PC-3 (cell line): ENCODE data around the gene PDK4. TPM values are rescaled to one million over a fixed set of nuclear protein-coding genes. Genes with fewer than 3 reads are reported as not detected.
"Not testable (repeated sequence)": the region's sequence is repeated elsewhere in the genome, so short reads cannot be mapped to it uniquely, and the experiment has no call there.

Experiments
- ATAC-seq: fragments of 200-7000 bp; cut with Tn5 transposase; 2 replicates; pipeline ENCODE4 v1.9.1; 2020; ENCODE audit warnings: mild to moderate bottlenecking, moderate library complexity
- BruUV-seq: library from RNA; stranded (reverse); fragments of 400-500 nt; replicated peaks from 2 replicates; lab custom pipeline; 2021; lab: Mats Ljungman, UMichigan
- CTCF ChIA-PET: fragments of 300-600 bp; sonication (Branson Sonifier 250); formaldehyde crosslinking; loops from one replicate; lab custom pipeline; 2022; ENCODE audit warnings: antibody characterized with exemption; lab: Charles Lee
- POLR2A ChIA-PET: fragments of 300-600 bp; sonication (Branson Sonifier 250); formaldehyde crosslinking; loops from one replicate; lab custom pipeline; 2022; ENCODE audit warnings: antibody characterized with exemption; ENCODE audit not compliant: unreplicated experiment; lab: Charles Lee
- DNase-seq: peaks from one replicate; pipeline ENCODE4 v3.0.0-alpha.2; 2015
- H2AFZ ChIP-seq: fragments of 300-600 bp; sonication (generic); 2 replicates; pipeline ENCODE4 v1.6.0; 2016; ENCODE audit warnings: antibody characterized with exemption, low read length
- H3F3A ChIP-seq: fragments of 300-600 bp; sonication (generic); one replicate; pipeline ENCODE4 v1.6.0; 2017; ENCODE audit warnings: antibody characterized with exemption, low read length, control low read depth, mild to moderate bottlenecking; ENCODE audit not compliant: unreplicated experiment
- H3K27ac ChIP-seq: fragments of 300-600 bp; sonication (generic); 2 replicates; pipeline ENCODE4 v1.5.1; 2016; ENCODE audit warnings: mild to moderate bottlenecking, low read length
- H3K27me3 ChIP-seq: fragments of 300-600 bp; sonication (generic); 2 replicates; pipeline ENCODE4 v1.6.1; 2016; ENCODE audit warnings: low read length, mixed read lengths
- H3K36me3 ChIP-seq: fragments of 300-600 bp; sonication (generic); 2 replicates; pipeline ENCODE4 v1.6.1; 2016; ENCODE audit warnings: low read depth, mixed run types, low read length, mixed read lengths
- H3K4me1 ChIP-seq: fragments of 300-600 bp; sonication (generic); 2 replicates; pipeline ENCODE4 v1.5.1; 2016; ENCODE audit warnings: low read length; ENCODE audit not compliant: insufficient read depth
- H3K4me2 ChIP-seq: fragments of 300-600 bp; sonication (generic); 2 replicates; pipeline ENCODE4 v1.6.0; 2016; ENCODE audit warnings: low read length
- H3K4me3 ChIP-seq: fragments of 300-600 bp; sonication (generic); 2 replicates; pipeline ENCODE4 v1.5.1; 2016; ENCODE audit warnings: mild to moderate bottlenecking, low read length, mixed read lengths
- H3K79me2 ChIP-seq: fragments of 300-600 bp; sonication (generic); 2 replicates; pipeline ENCODE4 v1.6.1; 2017; ENCODE audit warnings: low read length, mixed read lengths
- H3K9ac ChIP-seq: fragments of 300-600 bp; sonication (generic); 2 replicates; pipeline ENCODE4 v1.6.0; 2016; ENCODE audit warnings: mild to moderate bottlenecking, low read length
- H3K9me2 ChIP-seq: fragments of 300-600 bp; sonication (generic); replicated peaks from 2 replicates; pipeline ENCODE4 v1.6.1; 2016; ENCODE audit warnings: mixed run types, low read length, mixed read lengths
- H3K9me3 ChIP-seq: fragments of 300-600 bp; sonication (generic); 2 replicates; pipeline ENCODE4 v1.6.1; 2016; ENCODE audit warnings: low read length, mixed read lengths
- H4K20me1 ChIP-seq: fragments of 300-600 bp; sonication (generic); 2 replicates; pipeline ENCODE4 v1.6.1; 2016; ENCODE audit warnings: low read length, mixed read lengths
- EZH2 ChIP-seq: fragments of 300-600 bp; sonication (generic); IDR thresholded peaks from one replicate; pipeline ENCODE4 v1.6.1; 2017; ENCODE audit warnings: antibody characterized with exemption, mild to moderate bottlenecking, low read length; ENCODE audit not compliant: unreplicated experiment
- EZH2phosphoT487 ChIP-seq: fragments of 300-600 bp; sonication (generic); IDR thresholded peaks from 2 replicates; pipeline ENCODE4 v1.6.1; 2018; ENCODE audit warnings: mild to moderate bottlenecking, antibody characterized with exemption, low read length, borderline replicate concordance
- intact Hi-C: fragments of 100-400 bp; cut with micrococcal nuclease; formaldehyde crosslinking; loops from 2 replicates; pipeline ENCODE4 v1.9.0; 2023
- total RNA-seq: library from RNA; depleted of rRNA; stranded (reverse); fragments of >200 nt; gene quantifications from 2 replicates; pipeline ENCODE4 v1.2.3, GENCODE V29; 2014
- TF ChIP-seq, protein P1 (sequence below): fragments of 300-600 bp; sonication (generic); conservative IDR thresholded peaks from 2 replicates; pipeline ENCODE4 v1.5.1; 2017; ENCODE audit warnings: antibody characterized with exemption, low read depth, mild to moderate bottlenecking, low read length

PDK4 gene
- total RNA-seq, 1 experiment from 2014 or later: 3.2 TPM

DNA sequence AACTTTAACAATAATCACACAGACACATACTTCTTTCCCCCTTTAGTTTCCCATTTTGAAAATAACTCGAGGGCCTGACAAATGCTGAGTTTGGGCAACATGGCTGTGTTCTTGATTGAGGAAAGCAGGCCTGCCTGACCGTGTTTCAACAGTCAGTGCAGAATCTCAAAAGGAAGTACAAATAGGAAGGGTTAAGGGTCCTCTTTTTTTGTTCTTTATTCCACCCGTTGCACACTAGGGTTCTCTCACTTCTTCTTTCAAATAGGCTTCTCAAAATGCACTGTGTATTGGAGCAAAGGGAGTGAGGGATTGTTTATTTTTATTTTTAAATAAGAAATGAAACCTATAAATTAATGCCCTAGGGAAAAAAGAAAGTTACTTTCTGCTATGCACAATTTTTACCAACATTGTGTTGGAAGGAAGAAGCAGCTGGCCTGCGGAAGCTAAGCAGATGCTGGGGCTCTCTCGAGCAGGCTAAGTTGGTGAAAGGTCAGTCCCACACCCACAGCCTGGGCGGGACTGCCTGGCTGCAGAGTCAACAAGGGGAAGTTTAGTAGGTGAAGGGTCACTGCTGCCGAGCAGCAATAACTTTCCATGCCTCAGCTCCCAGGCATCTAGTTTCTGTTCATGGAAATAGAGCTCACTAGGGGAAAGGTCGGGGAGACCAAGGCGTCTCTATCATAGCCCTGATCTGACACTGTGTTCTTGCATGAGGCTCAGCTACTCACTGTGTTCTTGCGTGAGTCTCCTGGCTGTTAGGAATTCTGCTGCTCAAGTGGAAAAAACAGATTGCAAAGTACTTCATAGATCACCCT is 12.2 kb upstream of the PDK4 start:
- H3K36me3 ChIP-seq: no peaks in the 10 kb centered on the region
- no peaks in the 10 kb centered on the region for H3K9me2 ChIP-seq
- H4K20me1 ChIP-seq: no peaks in the 10 kb centered on the region
- peak overlapping the region; percentile 20; the same call in 1 of the 2 replicates for H2AFZ ChIP-seq
- no peaks in the 10 kb centered on the region for H3F3A ChIP-seq
- H3K4me1 ChIP-seq: peaks cover 31% of the 10 kb centered on the region
- no peaks in the 10 kb centered on the region for H3K9me3 ChIP-seq
- H3K4me3 ChIP-seq: peak overlapping the region; percentile 19; the same call in 1 of the 2 replicates
- H3K79me2 ChIP-seq: no peaks in the 10 kb centered on the region
- peak overlapping the region; percentile 63 for H3K27ac ChIP-seq
- intact Hi-C loops: loop anchor here (1.0 to 5.0 kb wide), 6 partner anchors 12 to 76 kb away; partner anchors contain the start of gene PDK4
- BruUV-seq: no TSS peak
- ChIA-PET POLR2A (no interaction called here), CTCF (interaction anchor here (0.6 to 2.1 kb wide), 5 partner anchors 22 to 80 kb away, joined by 3 to 18 read pairs (median 4); no protein-coding TSS in a partner anchor)
- TF ChIP-seq EZH2 (no peak), EZH2phosphoT487 (no peak)
- TF ChIP-seq, protein P1, sequence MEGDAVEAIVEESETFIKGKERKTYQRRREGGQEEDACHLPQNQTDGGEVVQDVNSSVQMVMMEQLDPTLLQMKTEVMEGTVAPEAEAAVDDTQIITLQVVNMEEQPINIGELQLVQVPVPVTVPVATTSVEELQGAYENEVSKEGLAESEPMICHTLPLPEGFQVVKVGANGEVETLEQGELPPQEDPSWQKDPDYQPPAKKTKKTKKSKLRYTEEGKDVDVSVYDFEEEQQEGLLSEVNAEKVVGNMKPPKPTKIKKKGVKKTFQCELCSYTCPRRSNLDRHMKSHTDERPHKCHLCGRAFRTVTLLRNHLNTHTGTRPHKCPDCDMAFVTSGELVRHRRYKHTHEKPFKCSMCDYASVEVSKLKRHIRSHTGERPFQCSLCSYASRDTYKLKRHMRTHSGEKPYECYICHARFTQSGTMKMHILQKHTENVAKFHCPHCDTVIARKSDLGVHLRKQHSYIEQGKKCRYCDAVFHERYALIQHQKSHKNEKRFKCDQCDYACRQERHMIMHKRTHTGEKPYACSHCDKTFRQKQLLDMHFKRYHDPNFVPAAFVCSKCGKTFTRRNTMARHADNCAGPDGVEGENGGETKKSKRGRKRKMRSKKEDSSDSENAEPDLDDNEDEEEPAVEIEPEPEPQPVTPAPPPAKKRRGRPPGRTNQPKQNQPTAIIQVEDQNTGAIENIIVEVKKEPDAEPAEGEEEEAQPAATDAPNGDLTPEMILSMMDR: no peak
- ATAC-seq (peak; percentile 91), DNase-seq (peak; percentile 94)
- no peak overlapping the region for H3K9ac ChIP-seq
- peak overlapping the region; percentile 79 for H3K4me2 ChIP-seq
- H3K27me3 ChIP-seq: no peaks in the 10 kb centered on the region

DNA sequence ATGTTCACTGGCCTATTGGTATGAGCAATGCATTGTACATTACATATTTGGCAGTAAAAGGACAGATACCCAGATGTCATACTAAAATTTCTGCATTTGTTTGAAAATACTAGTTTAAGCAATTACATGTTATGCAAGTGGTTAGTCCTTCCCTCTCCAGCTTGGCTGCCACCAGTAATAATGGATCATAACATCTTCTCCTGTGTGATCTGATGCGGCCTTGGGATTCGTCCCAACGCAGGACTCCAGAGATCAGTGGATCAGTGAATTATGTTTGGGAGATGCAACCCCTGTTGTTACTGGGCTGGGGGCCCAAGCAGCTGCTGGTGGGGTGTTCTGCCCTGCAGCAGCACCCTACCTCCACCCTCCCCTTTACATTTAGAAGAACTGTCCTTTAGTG is 11.2 kb upstream of the PDK4 start:
- H3K27ac ChIP-seq: no peak overlapping the region
- H4K20me1 ChIP-seq: no peaks in the 10 kb centered on the region
- no peak overlapping the region for H2AFZ ChIP-seq
- H3K27me3 ChIP-seq: no peaks in the 10 kb centered on the region
- no peaks in the 10 kb centered on the region for H3K9me3 ChIP-seq
- ATAC-seq (no peak), DNase-seq (no peak)
- H3K4me1 ChIP-seq: peaks cover 31% of the 10 kb centered on the region
- no peaks in the 10 kb centered on the region for H3K9me2 ChIP-seq
- no peak overlapping the region for H3K4me3 ChIP-seq
- no peak overlapping the region for H3K9ac ChIP-seq
- H3K4me2 ChIP-seq: no peak overlapping the region
- H3K79me2 ChIP-seq: no peaks in the 10 kb centered on the region
- TF ChIP-seq EZH2phosphoT487: no peak
- TF ChIP-seq, protein P1: no peak
- TF ChIP-seq EZH2: no peak
- ChIA-PET POLR2A (no interaction called here), CTCF (no interaction called here)
- intact Hi-C loops: loop anchor here (5.0 kb wide), 1 partner anchor 40 kb away; no protein-coding TSS in a partner anchor
- H3F3A ChIP-seq: no peaks in the 10 kb centered on the region
- no TSS peak for BruUV-seq
- H3K36me3 ChIP-seq: no peaks in the 10 kb centered on the region

DNA sequence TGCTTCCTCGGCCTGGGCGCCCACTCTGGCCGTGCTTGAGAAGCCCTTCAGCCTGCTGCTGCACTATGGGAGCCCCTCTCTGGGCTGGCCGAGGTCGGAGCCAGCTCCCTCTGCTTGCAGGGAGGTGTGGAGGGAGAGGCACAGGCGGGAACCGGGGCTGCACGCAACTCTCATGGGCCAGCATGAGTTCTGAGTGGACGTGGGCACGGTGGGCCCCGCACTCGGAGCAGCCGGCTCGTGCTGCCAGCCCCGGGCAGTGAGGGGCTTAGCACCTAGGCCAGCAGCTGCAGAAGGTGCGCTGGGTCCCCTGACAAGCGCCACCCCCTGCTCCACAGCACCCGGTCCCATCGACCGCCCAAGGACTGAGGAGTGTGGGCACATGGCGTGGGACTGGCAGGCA is 9.0 kb upstream of the PDK4 start:
- BruUV-seq: no TSS peak
- intact Hi-C loops: loop anchor here (5.0 kb wide), 1 partner anchor 42 kb away; no protein-coding TSS in a partner anchor
- Histone ChIP-seq H3K36me3 (no peaks in the 10 kb centered on the region), H3K4me3 (no peak overlapping the region), H3K27me3 (no peaks in the 10 kb centered on the region), H4K20me1 (no peaks in the 10 kb centered on the region), H3K27ac (no peak overlapping the region), H3K4me2 (no peak overlapping the region), H3K9me3 (no peaks in the 10 kb centered on the region), H2AFZ (no peak overlapping the region), H3K9ac (no peak overlapping the region), H3K9me2 (no peaks in the 10 kb centered on the region), H3K4me1 (peaks cover 27% of the 10 kb centered on the region), H3F3A (no peaks in the 10 kb centered on the region), H3K79me2 (no peaks in the 10 kb centered on the region)
- ChIA-PET POLR2A (no interaction called here), CTCF (no interaction called here)
- no peak for ATAC-seq
- TF ChIP-seq EZH2phosphoT487 (no peak), EZH2 (no peak)
- TF ChIP-seq, protein P1: no peak
- DNase-seq: no peak

DNA sequence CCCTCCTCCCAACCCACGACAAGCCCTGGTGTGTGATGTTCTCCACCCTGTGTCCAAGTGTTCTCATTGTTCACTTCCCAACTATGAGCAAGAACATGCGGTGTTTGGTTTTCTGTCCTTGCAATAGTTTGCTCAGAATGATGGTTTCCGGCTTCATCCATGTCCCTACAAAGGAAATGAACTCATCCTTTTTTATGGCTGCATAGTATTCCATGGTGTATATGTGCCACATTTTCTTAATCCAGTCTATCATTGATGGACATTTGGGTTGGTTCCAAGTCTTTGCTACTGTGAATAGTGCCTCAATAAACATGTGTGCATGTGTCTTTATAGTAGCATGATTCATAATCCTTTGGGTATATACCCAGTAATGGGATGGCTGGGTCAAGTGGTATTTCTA is 8.5 kb upstream of the PDK4 start:
- POLR2A ChIA-PET, BruUV-seq, ATAC-seq, H3K9me2 ChIP-seq, H3K9ac ChIP-seq, H3F3A ChIP-seq, H3K4me2 ChIP-seq, H3K27ac ChIP-seq, H3K79me2 ChIP-seq, H4K20me1 ChIP-seq, H3K9me3 ChIP-seq, DNase-seq, H3K36me3 ChIP-seq, H2AFZ ChIP-seq, H3K4me3 ChIP-seq, H3K27me3 ChIP-seq, CTCF ChIA-PET: not testable (repeated sequence)
- H3K4me1 ChIP-seq: peaks cover 22% of the 10 kb centered on the region
- intact Hi-C loops: loop anchor here (5.0 kb wide), 1 partner anchor 42 kb away; no protein-coding TSS in a partner anchor
